NB4 (cell line): ENCODE results near the gene LAS1L.
A peak's percentile ranks its signal among the peaks of the same experiment; 100 is the strongest.
"Not testable (repeated sequence)": the region's sequence is repeated elsewhere in the genome, so short reads cannot be mapped to it uniquely, and the experiment has no call there.

ENCODE experiments used
- DNase-seq: peaks from one replicate; pipeline ENCODE4 v3.0.0; 2010; ENCODE audit warnings: low read depth
- H3K4me3 ChIP-seq: one replicate; pipeline ENCODE4 v1.5.1; 2011; ENCODE audit warnings: mild to moderate bottlenecking, low read depth, low read length, moderate library complexity
- MYC ChIP-seq: IDR thresholded peaks from 2 replicates; pipeline ENCODE4 v1.6.1; 2011; ENCODE audit warnings: low read depth, low read length
- POLR2A ChIP-seq: IDR thresholded peaks from 2 replicates; pipeline ENCODE4 v1.6.1; 2011; ENCODE audit warnings: mild to moderate bottlenecking; ENCODE audit not compliant: insufficient read length; ENCODE audit errors: extremely low read depth
- TF ChIP-seq, protein P1 (sequence below): IDR thresholded peaks from 2 replicates; pipeline ENCODE4 v1.6.1; 2011; ENCODE audit warnings: low read depth, low read length
- TF ChIP-seq, protein P2 (sequence below): IDR thresholded peaks from one replicate; pipeline ENCODE4 v1.5.1; 2012; ENCODE audit warnings: low read depth, low read length

Gene LAS1L

DNA sequence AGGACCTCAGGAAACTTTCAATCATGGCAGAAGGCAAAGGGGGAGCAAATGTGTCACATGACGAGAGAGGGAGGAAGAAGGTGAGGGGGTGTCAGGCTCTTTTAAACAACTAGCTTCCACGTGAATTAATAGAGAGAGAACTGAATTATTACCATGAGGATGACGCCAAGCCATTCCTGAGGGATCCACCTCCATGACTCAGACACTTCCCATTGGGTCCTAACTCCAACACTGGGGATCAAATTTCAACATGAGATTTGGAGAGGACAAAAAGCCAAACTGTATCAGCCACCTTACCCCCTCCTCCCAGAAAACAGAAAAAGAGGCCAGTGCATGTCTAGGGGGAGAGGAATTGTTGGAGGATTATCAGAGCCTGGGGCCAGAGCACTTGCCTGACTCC lies 40.4 kb upstream of the LAS1L start:
- TF ChIP-seq, protein P1, sequence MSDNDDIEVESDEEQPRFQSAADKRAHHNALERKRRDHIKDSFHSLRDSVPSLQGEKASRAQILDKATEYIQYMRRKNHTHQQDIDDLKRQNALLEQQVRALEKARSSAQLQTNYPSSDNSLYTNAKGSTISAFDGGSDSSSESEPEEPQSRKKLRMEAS, result no peak
- no peak for TF ChIP-seq MYC
- no peak for TF ChIP-seq POLR2A
- TF ChIP-seq, protein P2, sequence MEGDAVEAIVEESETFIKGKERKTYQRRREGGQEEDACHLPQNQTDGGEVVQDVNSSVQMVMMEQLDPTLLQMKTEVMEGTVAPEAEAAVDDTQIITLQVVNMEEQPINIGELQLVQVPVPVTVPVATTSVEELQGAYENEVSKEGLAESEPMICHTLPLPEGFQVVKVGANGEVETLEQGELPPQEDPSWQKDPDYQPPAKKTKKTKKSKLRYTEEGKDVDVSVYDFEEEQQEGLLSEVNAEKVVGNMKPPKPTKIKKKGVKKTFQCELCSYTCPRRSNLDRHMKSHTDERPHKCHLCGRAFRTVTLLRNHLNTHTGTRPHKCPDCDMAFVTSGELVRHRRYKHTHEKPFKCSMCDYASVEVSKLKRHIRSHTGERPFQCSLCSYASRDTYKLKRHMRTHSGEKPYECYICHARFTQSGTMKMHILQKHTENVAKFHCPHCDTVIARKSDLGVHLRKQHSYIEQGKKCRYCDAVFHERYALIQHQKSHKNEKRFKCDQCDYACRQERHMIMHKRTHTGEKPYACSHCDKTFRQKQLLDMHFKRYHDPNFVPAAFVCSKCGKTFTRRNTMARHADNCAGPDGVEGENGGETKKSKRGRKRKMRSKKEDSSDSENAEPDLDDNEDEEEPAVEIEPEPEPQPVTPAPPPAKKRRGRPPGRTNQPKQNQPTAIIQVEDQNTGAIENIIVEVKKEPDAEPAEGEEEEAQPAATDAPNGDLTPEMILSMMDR, result no peak
- no peak for DNase-seq
- H3K4me3 ChIP-seq, result no peak overlapping the region

DNA sequence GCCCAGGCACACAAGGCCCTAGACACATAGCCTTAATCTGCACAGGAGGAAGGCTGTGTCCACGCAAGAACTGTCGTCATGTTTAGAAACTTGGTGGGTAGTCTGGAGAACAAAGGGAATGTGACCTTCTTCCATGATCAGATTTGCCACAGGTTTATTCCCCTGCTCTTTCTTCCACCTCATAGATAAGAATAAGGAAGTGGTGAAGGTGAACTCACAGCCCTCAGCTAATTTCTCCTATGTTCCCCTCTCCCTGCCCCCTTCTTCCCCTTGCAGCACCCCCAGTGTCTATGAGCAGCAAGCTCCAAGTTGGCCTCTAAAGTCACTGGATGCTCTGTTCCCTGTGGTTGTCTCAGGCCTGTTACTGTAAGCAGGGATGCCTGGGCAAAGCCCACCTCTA lies 39.8 kb upstream of the LAS1L start:
- DNase-seq, result peak; percentile 14
- no peak for TF ChIP-seq POLR2A
- TF ChIP-seq, protein P1, result no peak
- TF ChIP-seq MYC, result no peak
- TF ChIP-seq, protein P2, result no peak
- H3K4me3 ChIP-seq, result no peak overlapping the region

DNA sequence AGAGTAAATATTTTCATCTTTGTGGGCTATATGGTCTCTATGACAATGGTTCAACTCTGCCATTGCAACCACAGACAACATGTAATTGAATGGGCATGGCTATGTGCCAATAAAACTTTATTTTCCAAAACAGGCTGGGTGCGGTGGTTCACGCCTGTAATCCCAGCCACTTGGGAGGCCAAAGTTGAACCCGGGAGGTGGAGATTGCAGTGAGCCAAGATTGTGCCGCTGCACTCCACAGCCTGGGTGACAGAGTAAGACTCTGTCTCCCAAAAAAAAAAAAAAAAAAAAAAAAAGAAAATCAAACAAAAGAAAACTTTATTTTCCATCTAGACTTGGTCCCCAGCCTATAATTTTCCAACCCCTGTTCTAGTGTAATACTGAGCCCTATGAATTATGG lies 38.4 kb upstream of the LAS1L start:
- no peak overlapping the region for H3K4me3 ChIP-seq
- DNase-seq, result no peak
- TF ChIP-seq MYC, result no peak
- TF ChIP-seq, protein P1, result no peak
- TF ChIP-seq, protein P2, result no peak
- no peak for TF ChIP-seq POLR2A

DNA sequence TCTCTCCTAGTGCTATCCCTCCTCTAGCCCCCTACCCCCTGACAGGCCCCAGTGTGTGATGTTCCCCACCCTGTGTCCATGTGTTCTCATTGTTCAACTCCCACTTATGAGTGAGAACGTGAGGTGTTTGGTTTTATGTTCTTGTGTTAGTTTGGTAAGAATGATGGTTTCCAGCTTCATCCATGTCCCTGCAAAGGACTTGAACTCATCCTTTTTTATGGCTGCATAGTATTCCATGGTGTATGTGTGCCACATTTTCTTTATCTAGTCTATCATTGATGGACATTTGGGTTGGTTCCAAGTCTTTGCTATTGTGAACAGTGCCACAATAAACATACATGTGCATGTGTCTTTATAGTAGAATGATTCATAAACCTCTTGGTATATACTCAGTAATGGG lies 28.3 kb upstream of the LAS1L start:
- DNase-seq, H3K4me3 ChIP-seq: not testable (repeated sequence)

DNA sequence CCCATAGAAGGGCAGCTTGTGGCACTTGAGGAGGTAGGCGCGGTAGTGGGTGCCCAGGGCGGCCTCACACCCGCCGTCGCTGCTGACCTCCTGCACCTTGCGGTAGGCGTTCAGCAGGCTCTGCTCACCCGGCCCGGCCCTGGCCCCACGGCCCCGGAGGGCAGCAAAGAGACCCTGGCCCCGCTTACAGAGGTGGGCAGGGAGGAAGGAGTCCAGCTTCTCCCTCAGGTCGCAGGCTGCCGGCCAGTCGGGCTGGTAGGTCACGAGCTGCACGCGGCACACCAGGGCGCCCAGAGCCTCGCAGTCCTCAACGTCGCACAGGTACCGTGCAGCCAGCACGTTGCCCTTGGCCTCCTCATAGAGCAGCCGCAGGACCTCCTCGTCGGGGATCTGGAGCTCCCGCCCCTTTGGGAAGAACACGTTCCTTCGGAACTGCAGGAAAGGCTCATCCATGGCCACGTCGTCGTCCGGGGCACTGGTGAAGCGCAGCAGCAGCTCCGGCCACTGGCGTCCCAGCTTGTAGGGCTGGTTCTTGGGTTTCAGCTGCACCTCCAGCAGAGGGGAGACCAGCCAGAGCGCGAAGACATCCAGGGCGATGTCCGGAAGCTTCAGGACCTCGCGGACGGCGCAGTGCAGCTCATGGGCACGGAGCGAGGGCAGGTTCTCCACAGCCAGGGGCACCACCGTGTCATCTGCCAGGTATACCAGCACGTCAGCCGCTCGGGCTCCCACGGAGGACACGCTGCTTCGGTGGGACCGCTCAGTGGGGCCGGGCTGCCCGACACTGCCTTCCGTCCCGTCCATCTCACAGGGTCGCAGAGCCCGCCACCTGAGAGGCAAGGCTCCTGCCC lies 17.1 kb upstream of the LAS1L start:
- TF ChIP-seq, protein P1, result no peak
- TF ChIP-seq MYC (no peak), POLR2A (no peak)
- TF ChIP-seq, protein P2, result no peak
- DNase-seq, result no peak
- no peak overlapping the region for H3K4me3 ChIP-seq

DNA sequence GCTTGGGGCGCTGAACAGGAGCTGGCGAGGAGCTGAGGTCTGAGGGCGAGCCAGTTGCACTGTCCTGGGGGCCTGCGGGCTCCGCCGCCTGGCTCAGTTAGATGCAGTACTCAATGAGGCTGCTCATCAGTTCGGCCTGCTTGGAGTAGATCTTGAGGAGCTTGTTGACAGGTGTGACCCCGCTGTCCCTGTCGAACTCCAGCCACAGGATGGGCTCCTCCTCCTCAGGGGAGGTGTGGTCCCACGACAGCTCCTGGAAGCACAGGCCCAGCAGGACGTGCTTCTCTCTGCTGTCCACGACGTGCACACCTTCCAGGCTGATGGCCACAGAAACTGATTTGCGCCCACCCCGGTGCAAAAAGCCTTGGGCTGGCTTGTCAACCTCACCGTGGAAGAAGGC lies 16.5 kb upstream of the LAS1L start:
- H3K4me3 ChIP-seq, result no peak overlapping the region
- TF ChIP-seq, protein P1, result no peak
- TF ChIP-seq POLR2A (no peak), MYC (no peak)
- TF ChIP-seq, protein P2, result no peak

More for the DNA sequence above, 16.5 kb upstream of the LAS1L start:
- no peak for DNase-seq
